ENCODE measurements around the gene HK2.

The HK2 gene

GRCh38 chr2:74941284-74941683, 107.4 kb downstream of the HK2 start:
- no peak for DNase-seq

DNA sequence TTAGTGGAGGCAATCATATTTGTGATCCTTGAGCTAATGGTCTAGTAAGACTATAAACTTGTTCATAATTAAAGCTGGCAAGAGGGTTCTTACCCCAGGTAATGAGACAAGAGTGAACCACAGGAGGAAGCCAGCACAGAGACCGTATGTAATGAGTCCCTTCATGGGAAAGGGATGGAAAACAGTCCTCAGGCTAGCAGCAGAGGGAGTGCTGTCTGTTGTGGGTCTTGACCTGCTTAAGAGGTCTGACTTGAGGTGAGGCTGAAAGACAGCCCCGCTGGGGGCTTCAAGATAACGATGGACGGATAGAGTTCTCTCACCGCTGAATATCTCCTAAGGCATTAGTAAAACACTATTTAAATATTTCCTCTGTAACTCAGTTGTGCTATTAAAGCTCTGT, 108.3 kb downstream of the HK2 start:
- no peak for DNase-seq

Measured in NCI-H345 (cell line).